BLaER1 (cell line): ENCODE data around the gene LRMDA.

Source experiments
- H3K27ac ChIP-seq: shearing (Covaris generic); formaldehyde crosslinking; 2 replicates; pipeline ENCODE4 v1.8.1; 2022
- H3K27me3 ChIP-seq: shearing (Covaris generic); formaldehyde crosslinking; 2 replicates; pipeline ENCODE4 v1.8.1; 2022
- H3K36me3 ChIP-seq: shearing (Covaris generic); formaldehyde crosslinking; 2 replicates; pipeline ENCODE4 v1.8.1; 2022
- H3K4me1 ChIP-seq: shearing (Covaris generic); formaldehyde crosslinking; 2 replicates; pipeline ENCODE4 v1.8.1; 2022
- H3K4me2 ChIP-seq: shearing (Covaris generic); formaldehyde crosslinking; 2 replicates; pipeline ENCODE4 v1.8.1; 2022
- H3K4me3 ChIP-seq: shearing (Covaris generic); formaldehyde crosslinking; 2 replicates; pipeline ENCODE4 v1.8.1; 2022
- H3K9ac ChIP-seq: shearing (Covaris generic); formaldehyde crosslinking; 2 replicates; pipeline ENCODE4 v1.8.1; 2022
- H3K9me3 ChIP-seq: shearing (Covaris generic); formaldehyde crosslinking; 2 replicates; pipeline ENCODE4 v1.8.1; 2022
- H4K20me1 ChIP-seq: shearing (Covaris generic); formaldehyde crosslinking; 2 replicates; pipeline ENCODE4 v1.8.1; 2022
- Cebpa-rat ChIP-seq: shearing (Covaris generic); IDR thresholded peaks from 2 replicates; pipeline ENCODE4 v1.8.1; 2022

The LRMDA gene

GRCh38 chr10:75971402-75972211, 540.2 kb downstream of the LRMDA start:
- Histone ChIP-seq H3K27ac (no peak overlapping the region), H3K9ac (no peak overlapping the region), H3K4me1 (0 out of 2 replicates have a peak, but pooled peaks cover 6% of the 10 kb centered on the region), H3K9me3 (no peaks in the 10 kb centered on the region), H3K36me3 (no peaks in the 10 kb centered on the region), H3K4me3 (no peak overlapping the region), H3K27me3 (no peaks in the 10 kb centered on the region), H3K4me2 (0 out of 2 replicates have a peak overlapping the region, but pooled peaks have one; percentile 1), H4K20me1 (no peaks in the 10 kb centered on the region)
- TF ChIP-seq Cebpa-rat, result no peak

- Histone ChIP-seq H3K27ac (no peak overlapping the region), H3K27me3 (no peaks in the 10 kb centered on the region), H3K36me3 (no peaks in the 10 kb centered on the region), H3K9me3 (no peaks in the 10 kb centered on the region), H4K20me1 (no peaks in the 10 kb centered on the region), H3K4me2 (no peak overlapping the region), H3K4me1 (0 out of 2 replicates have a peak, but pooled peaks cover 6% of the 10 kb centered on the region), H3K9ac (no peak overlapping the region), H3K4me3 (no peak overlapping the region)
- TF ChIP-seq Cebpa-rat, result no peak
These were observed 541.3 kb downstream of the LRMDA start for GRCh38 chr10:75972491-75973276.

GRCh38 chr10:75974080-75974479, 542.7 kb downstream of the LRMDA start:
- no peak overlapping the region for H3K4me3 ChIP-seq
- H3K27me3 ChIP-seq, result no peaks in the 10 kb centered on the region
- H3K9ac ChIP-seq, result no peak overlapping the region
- H4K20me1 ChIP-seq, result no peaks in the 10 kb centered on the region
- no peak overlapping the region for H3K4me2 ChIP-seq
- TF ChIP-seq Cebpa-rat, result no peak
- H3K4me1 ChIP-seq, result 0 out of 2 replicates have a peak, but pooled peaks cover 6% of the 10 kb centered on the region
- H3K27ac ChIP-seq, result no peak overlapping the region
- no peaks in the 10 kb centered on the region for H3K36me3 ChIP-seq
- no peaks in the 10 kb centered on the region for H3K9me3 ChIP-seq

GRCh38 chr10:75976681-75977080, 545.3 kb downstream of the LRMDA start:
- Histone ChIP-seq H3K4me1 (0 out of 2 replicates have a peak, but pooled peaks cover under 1% of the 10 kb centered on the region), H3K4me3 (no peak overlapping the region), H3K9me3 (no peaks in the 10 kb centered on the region), H3K27ac (no peak overlapping the region), H3K27me3 (no peaks in the 10 kb centered on the region), H4K20me1 (no peaks in the 10 kb centered on the region), H3K4me2 (no peak overlapping the region), H3K36me3 (no peaks in the 10 kb centered on the region), H3K9ac (no peak overlapping the region)
- no peak for TF ChIP-seq Cebpa-rat

- TF ChIP-seq Cebpa-rat, result no peak
- Histone ChIP-seq H3K4me2 (no peak overlapping the region), H3K9me3 (no peaks in the 10 kb centered on the region), H4K20me1 (no peaks in the 10 kb centered on the region), H3K4me1 (no peaks in the 10 kb centered on the region), H3K27ac (no peak overlapping the region), H3K9ac (no peak overlapping the region), H3K4me3 (no peak overlapping the region), H3K27me3 (no peaks in the 10 kb centered on the region), H3K36me3 (no peaks in the 10 kb centered on the region)
These were observed 545.7 kb downstream of the LRMDA start for GRCh38 chr10:75977139-75977538.

GRCh38 chr10:75978213-75978612, 546.8 kb downstream of the LRMDA start:
- H4K20me1 ChIP-seq, result no peaks in the 10 kb centered on the region
- no peak for TF ChIP-seq Cebpa-rat
- no peaks in the 10 kb centered on the region for H3K4me1 ChIP-seq
- H3K4me3 ChIP-seq, result no peak overlapping the region
- no peaks in the 10 kb centered on the region for H3K27me3 ChIP-seq
- H3K27ac ChIP-seq, result no peak overlapping the region
- no peak overlapping the region for H3K9ac ChIP-seq
- H3K36me3 ChIP-seq, result no peaks in the 10 kb centered on the region
- no peak overlapping the region for H3K4me2 ChIP-seq
- no peaks in the 10 kb centered on the region for H3K9me3 ChIP-seq

GRCh38 chr10:75980419-75981002, 549.1 kb downstream of the LRMDA start:
- TF ChIP-seq Cebpa-rat, result no peak
- Histone ChIP-seq H3K9me3 (no peaks in the 10 kb centered on the region), H3K4me3 (no peak overlapping the region), H3K4me1 (no peaks in the 10 kb centered on the region), H3K4me2 (no peak overlapping the region), H3K36me3 (no peaks in the 10 kb centered on the region), H3K27ac (no peak overlapping the region), H3K9ac (no peak overlapping the region), H4K20me1 (no peaks in the 10 kb centered on the region), H3K27me3 (no peaks in the 10 kb centered on the region)

- Histone ChIP-seq H3K36me3 (no peaks in the 10 kb centered on the region), H3K9ac (no peak overlapping the region), H4K20me1 (no peaks in the 10 kb centered on the region), H3K4me3 (no peak overlapping the region), H3K4me1 (no peaks in the 10 kb centered on the region), H3K27me3 (no peaks in the 10 kb centered on the region), H3K4me2 (no peak overlapping the region), H3K9me3 (no peaks in the 10 kb centered on the region), H3K27ac (no peak overlapping the region)
- TF ChIP-seq Cebpa-rat, result no peak
These were observed 551.4 kb downstream of the LRMDA start for GRCh38 chr10:75982611-75983369.

- Histone ChIP-seq H3K9ac (no peak overlapping the region), H4K20me1 (no peaks in the 10 kb centered on the region), H3K4me2 (no peak overlapping the region), H3K4me3 (no peak overlapping the region), H3K9me3 (no peaks in the 10 kb centered on the region), H3K27me3 (no peaks in the 10 kb centered on the region), H3K4me1 (no peaks in the 10 kb centered on the region), H3K36me3 (no peaks in the 10 kb centered on the region), H3K27ac (no peak overlapping the region)
- no peak for TF ChIP-seq Cebpa-rat
These were observed 552.6 kb downstream of the LRMDA start for GRCh38 chr10:75984067-75984466.
